ENCODE measurements around the gene RRBP1.

Gene RRBP1

DNA sequence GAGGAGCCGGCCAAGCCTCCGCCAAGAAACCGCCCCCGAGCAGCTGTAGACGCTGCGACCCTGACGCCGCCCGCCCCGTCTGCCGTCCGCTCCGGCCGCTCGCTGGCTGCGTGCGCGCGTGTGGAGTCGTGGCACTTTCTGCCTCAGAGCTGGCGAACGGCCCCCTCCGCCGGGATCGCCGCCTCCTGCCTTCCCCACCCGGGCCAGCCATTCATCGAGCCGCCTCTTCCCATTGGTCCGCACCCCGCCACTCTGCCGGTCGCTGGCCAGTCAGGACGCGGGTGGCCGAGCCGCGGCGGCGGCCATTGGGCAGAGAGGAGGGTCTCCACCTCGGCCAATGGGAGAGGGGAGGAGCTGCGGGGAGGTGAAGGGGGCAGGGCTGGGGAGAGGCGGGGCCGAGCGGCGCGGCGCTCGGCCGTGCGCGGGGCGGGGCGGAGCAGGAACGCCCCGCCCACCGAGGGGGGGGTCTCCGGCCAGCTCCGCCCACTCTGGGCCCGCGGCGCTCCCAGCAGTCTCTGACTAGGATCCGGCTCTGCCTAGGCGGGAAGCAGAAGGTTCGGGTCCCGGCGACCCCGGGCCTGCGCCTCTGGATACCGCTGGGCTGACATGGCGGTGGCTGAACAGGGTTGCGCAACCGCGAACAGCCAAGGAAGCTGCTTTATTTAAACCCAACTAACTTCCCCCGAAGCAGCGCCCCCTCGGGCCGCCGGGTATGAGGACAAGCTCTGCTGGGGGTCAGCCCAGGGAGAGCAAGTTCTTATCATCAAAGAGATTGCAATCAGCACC is at the start of gene RRBP1:
Gene RRBP1 (minus strand): TSS at position 140 of the 786 bp plus-strand sequence. CDS start 21,735 bp downstream, outside the sequence.
- peak; percentile 90 to 99 (median 99) for DNase-seq

GRCh38 chr20:17731233-17731632 is 49.2 kb upstream of the RRBP1 start:
- no peak for DNase-seq

GRCh38 chr20:17730071-17730470 is 48.0 kb upstream of the RRBP1 start:
- DNase-seq, result no peak

- DNase-seq, result no peak
Observed at GRCh38 chr20:17728074-17728473, 46.0 kb upstream of the RRBP1 start.

DNA sequence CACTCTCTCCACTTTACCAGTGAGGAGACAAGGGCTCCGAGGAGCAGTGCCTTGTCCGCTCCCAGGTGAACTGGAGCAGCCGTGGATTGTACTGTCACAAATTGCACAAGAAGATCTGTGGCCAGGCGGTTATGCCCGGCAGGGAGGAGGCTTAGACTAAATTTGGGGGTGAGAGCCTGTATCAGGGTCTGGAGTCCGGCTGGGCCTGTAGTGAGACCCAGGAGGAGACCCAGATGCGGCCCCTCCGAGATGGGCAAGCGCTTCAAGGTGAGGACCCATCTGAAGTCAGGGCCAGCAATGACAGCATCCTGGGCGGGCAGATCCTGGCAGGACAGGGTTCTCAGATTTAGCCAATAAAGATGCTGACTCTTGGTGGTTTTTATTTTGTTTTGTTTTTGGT is 45.3 kb upstream of the RRBP1 start:
- no peak for DNase-seq

DNA sequence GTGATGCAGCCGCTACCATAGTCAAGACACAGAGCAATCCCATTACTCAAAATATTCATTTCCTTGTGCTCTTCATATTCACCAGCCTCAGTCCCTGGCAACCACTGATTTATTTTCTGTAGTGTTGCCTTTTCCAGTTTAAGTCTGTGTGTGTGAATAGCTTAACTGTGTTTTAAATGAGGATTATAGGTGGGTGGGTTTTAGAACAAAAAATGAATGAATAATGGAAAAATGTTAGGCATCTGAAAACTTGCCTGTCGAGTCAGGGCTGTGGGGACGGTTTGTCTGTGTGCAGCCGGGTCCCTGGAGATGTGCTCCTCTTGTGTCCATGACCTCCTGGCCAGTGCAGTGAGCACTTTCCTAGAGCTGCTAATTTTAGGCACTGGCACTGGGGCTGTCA is 44.9 kb upstream of the RRBP1 start:
- DNase-seq, result no peak

DNA sequence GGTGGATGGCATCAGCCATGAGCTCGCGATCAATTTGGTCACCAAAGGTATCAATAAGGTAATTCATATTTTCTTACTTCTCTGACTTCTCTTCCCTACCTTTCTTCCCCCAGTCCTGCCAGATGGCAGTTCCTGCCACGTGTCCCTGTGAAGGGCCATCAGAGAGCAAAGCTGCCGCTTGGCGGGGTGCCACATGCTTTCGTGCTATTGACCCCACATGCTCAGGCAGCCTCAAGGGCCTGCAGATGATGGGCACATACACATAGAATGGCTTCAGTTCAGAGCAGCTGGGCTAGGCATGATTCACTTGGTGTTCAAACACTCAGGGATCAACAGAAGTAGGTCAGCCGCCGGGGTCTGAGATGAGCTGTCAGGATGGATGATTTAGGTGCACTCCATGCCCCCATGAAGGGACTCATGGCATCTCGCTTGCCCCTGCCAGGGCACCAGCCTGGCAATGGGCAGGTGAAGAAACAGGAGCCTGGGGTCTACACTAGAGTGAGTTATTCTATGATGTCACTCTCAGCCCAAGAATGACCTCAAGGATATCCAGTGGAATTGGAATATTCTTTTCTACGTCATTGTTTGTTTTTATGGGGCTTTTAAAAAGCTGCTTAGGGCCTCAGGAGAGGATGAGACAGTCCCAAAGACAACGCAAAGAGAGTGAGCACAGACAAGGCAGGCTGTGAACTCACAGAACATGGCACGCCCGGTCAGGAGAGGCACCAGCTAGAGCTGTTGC is 43.2 kb upstream of the RRBP1 start:
- DNase-seq, result peak; percentile 65 to 90 (median 84)

- DNase-seq, result no peak
Observed at GRCh38 chr20:17723301-17723691, 41.3 kb upstream of the RRBP1 start.

- no peak for DNase-seq
Observed at GRCh38 chr20:17722493-17723300, 40.7 kb upstream of the RRBP1 start.

GRCh38 chr20:17721802-17722486 is 39.9 kb upstream of the RRBP1 start:
- DNase-seq, result no peak

- DNase-seq, result no peak
Observed at GRCh38 chr20:17720755-17721154, 38.7 kb upstream of the RRBP1 start.

- no peak for DNase-seq
Observed at GRCh38 chr20:17716331-17716730, 34.3 kb upstream of the RRBP1 start.

GRCh38 chr20:17715075-17715474 is 33.0 kb upstream of the RRBP1 start:
- no peak for DNase-seq

GRCh38 chr20:17714597-17714996 is 32.6 kb upstream of the RRBP1 start:
- DNase-seq, result no peak

- DNase-seq, result no peak
Observed at GRCh38 chr20:17712708-17713107, 30.7 kb upstream of the RRBP1 start.

- no peak for DNase-seq
Observed at GRCh38 chr20:17712201-17712600, 30.2 kb upstream of the RRBP1 start.

GRCh38 chr20:17711267-17711627 is 29.2 kb upstream of the RRBP1 start:
- DNase-seq, result no peak

- DNase-seq, result no peak
Observed at GRCh38 chr20:17710379-17711266, 28.6 kb upstream of the RRBP1 start.

GRCh38 chr20:17709361-17710293 is 27.6 kb upstream of the RRBP1 start:
- no peak for DNase-seq

GRCh38 chr20:17708675-17709360 is 26.8 kb upstream of the RRBP1 start:
- no peak for DNase-seq
